Measurements from ENCODE around the gene MRPS9.

GRCh38 chr2:105062158-105062557 lies 24.3 kb downstream of the MRPS9 start:
- TF ChIP-seq CTCF (IDR thresholded peaks at IDR 0.05), result no peak
- no peak for TF ChIP-seq POLR2A (IDR thresholded peaks at IDR 0.05; ENCODE audit: low read depth)

Measured in esophagus muscularis mucosa (tissue), 3 donors.